Prostate gland (tissue), 2 donors: ENCODE data around the gene ZNF391.

Experiments used
- CTCF ChIP-seq, 4 experiments: fragments of 200-600 bp in 2 of 4; fragments of 450-650 bp in 2 of 4; sonication (generic) in 2 of 4; IDR thresholded peaks; 1 replicate in 3 of 4; 2 replicates in 1 of 4; pipeline ENCODE4 v1.5.1; 2016 to 2019; ENCODE audit warnings: antibody characterized with exemption in 4 of 4, mild to moderate bottlenecking in 2 of 4, moderate library complexity in 2 of 4
- POLR2AphosphoS5 ChIP-seq: sonication (generic); formaldehyde crosslinking; IDR thresholded peaks from one replicate; pipeline ENCODE4 v1.6.1; 2017; ENCODE audit warnings: antibody characterized with exemption

GRCh38 chr6:27375613-27376079 lies 12.9 kb upstream of the ZNF391 start:
- no peak for TF ChIP-seq POLR2AphosphoS5
- TF ChIP-seq CTCF (IDR thresholded peaks at IDR 0.05), result no peak
